Neural cell (in vitro differentiated cells): ENCODE results near the gene PTMS.

Experiments
- CTCF ChIP-seq: fragments of 450-650 bp; IDR thresholded peaks from 2 replicates; pipeline ENCODE4 v1.5.1; 2014; ENCODE audit warnings: antibody characterized with exemption, mild to moderate bottlenecking, moderate library complexity; ENCODE audit not compliant: poor library complexity, severe bottlenecking
- EP300 ChIP-seq: fragments of 450-650 bp; conservative IDR thresholded peaks from 2 replicates; pipeline ENCODE4 v1.6.1; 2014; ENCODE audit warnings: antibody characterized with exemption, mild to moderate bottlenecking, moderate library complexity; ENCODE audit not compliant: poor library complexity, severe bottlenecking
- EZH2 ChIP-seq: fragments of 200-600, 300-800 bp; shearing (Covaris generic), sonication (generic); IDR thresholded peaks from 2 replicates; pipeline ENCODE4 v1.6.1; 2014; ENCODE audit warnings: antibody characterized with exemption, low read length, borderline replicate concordance, mild to moderate bottlenecking; ENCODE audit not compliant: insufficient read depth, poor library complexity, severe bottlenecking
- MXI1 ChIP-seq: fragments of 450-650 bp; conservative IDR thresholded peaks from 2 replicates; pipeline ENCODE4 v1.6.1; 2014; ENCODE audit warnings: antibody characterized with exemption, mild to moderate bottlenecking; ENCODE audit not compliant: poor library complexity, severe bottlenecking
- POLR2AphosphoS5 ChIP-seq: IDR thresholded peaks from 2 replicates; pipeline ENCODE4 v1.6.1; 2012
- RAD21 ChIP-seq: fragments of 450-650 bp; conservative IDR thresholded peaks from 2 replicates; pipeline ENCODE4 v1.6.1; 2014; ENCODE audit warnings: antibody characterized with exemption, mild to moderate bottlenecking, moderate library complexity
- SMC3 ChIP-seq: fragments of 450-650 bp; conservative IDR thresholded peaks from 2 replicates; pipeline ENCODE4 v1.6.1; 2014; ENCODE audit warnings: antibody characterized with exemption, mild to moderate bottlenecking, moderate library complexity; ENCODE audit not compliant: poor library complexity
- TAF1 ChIP-seq: IDR thresholded peaks from 2 replicates; pipeline ENCODE4 v1.6.1; 2012; ENCODE audit warnings: low read depth
- TF ChIP-seq, protein P1 (sequence below): IDR thresholded peaks from 2 replicates; pipeline ENCODE4 v1.6.1; 2012; ENCODE audit warnings: borderline replicate concordance

DNA sequence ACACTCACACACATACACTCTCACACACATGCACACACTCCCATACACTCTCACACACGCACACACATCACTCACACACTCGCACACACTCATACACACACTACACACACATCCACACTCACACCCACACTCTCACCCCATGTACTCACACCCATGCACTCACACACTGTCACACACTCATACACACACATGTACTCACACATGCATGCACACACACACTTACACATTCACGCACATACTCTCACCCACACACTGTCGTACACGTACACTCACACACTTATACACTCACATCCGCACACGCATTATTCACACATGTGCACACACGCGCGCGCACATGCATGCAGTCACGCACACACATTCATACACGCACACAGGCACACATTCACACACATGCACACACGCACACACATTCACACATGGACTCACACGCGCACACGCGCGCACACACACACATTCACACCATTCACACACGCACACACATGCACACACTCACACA is 51.5 kb downstream of the PTMS start:
- TF ChIP-seq EP300 (no peak), POLR2AphosphoS5 (no peak), CTCF (no peak), RAD21 (no peak), TAF1 (no peak), EZH2 (no peak), SMC3 (no peak), MXI1 (no peak)
- TF ChIP-seq, protein P1, sequence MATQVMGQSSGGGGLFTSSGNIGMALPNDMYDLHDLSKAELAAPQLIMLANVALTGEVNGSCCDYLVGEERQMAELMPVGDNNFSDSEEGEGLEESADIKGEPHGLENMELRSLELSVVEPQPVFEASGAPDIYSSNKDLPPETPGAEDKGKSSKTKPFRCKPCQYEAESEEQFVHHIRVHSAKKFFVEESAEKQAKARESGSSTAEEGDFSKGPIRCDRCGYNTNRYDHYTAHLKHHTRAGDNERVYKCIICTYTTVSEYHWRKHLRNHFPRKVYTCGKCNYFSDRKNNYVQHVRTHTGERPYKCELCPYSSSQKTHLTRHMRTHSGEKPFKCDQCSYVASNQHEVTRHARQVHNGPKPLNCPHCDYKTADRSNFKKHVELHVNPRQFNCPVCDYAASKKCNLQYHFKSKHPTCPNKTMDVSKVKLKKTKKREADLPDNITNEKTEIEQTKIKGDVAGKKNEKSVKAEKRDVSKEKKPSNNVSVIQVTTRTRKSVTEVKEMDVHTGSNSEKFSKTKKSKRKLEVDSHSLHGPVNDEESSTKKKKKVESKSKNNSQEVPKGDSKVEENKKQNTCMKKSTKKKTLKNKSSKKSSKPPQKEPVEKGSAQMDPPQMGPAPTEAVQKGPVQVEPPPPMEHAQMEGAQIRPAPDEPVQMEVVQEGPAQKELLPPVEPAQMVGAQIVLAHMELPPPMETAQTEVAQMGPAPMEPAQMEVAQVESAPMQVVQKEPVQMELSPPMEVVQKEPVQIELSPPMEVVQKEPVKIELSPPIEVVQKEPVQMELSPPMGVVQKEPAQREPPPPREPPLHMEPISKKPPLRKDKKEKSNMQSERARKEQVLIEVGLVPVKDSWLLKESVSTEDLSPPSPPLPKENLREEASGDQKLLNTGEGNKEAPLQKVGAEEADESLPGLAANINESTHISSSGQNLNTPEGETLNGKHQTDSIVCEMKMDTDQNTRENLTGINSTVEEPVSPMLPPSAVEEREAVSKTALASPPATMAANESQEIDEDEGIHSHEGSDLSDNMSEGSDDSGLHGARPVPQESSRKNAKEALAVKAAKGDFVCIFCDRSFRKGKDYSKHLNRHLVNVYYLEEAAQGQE, result no peak
